ENCODE measurements around the gene SCRT2. TPM values are rescaled to one million over a fixed set of nuclear protein-coding genes. Genes with fewer than 3 reads are reported as not detected.

Gene SCRT2
- total RNA-seq, 1 experiment from 2014 or later = 0.20 TPM

- H3K27ac Mint-ChIP-seq = no peak overlapping the region; the same call in 1 of the 2 replicates
Observed at GRCh38 chr20:654417-654750, 21.2 kb downstream of the SCRT2 start.

DNA sequence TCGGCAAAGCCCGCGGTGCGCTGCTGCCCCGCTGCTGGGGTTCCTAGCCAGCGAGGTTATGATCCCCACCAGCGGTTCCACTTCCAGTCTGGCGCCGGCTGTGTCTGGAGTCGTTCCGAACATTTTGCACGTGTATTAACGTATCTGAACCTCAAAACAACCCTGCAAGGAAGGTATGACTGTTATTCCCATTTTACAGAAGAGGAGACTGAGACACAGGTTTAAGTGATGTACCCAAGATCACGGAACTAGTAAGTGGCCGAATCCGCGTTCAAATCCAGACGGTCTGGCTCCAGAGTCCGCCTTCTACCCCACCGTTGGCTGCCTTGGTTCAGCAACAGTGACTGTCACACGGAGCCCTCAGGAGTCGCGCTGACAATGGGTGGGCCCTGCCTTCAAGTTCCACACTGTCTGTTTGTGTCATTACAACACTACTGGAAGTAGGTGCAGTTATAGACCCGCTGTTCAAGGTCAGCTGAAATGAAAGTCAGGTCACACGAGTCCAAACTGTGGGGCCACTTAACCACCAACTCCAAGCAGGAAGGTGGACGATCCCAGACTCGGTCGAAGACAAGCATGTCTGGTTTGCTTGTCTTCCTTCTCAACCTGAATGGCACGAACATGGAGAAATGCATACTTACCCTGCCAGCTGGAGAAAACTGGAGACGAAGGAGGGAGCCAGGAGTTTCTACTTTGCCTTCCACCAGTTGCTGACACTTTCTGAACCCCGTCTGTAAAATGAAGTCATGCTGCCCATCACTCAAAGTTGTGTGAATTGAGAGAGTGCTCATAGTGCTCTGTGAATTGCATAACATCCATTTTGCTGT lies 21.8 kb downstream of the SCRT2 start:
- Mint-ChIP-seq H3K9me3 (no peaks in the 10 kb centered on the region), H3K4me1 (peaks cover 56% of the 10 kb centered on the region), H3K27ac (peak overlapping the region; percentile 54; the same call in 1 of the 2 replicates), H3K4me3 (peak overlapping the region; percentile 73), H3K36me3 (peaks cover 14% of the 10 kb centered on the region), H3K27me3 (ENCODE audit: low read depth) (peaks cover 6% of the 10 kb centered on the region)
- DNase-seq (ENCODE audit: low spot score) (no peak), ATAC-seq (no peak)
- ChIA-PET POLR2A (no interaction called here), CTCF (interaction anchor here (2.0 kb wide), 1 partner anchor 13 kb away, joined by 8 read pairs; no protein-coding TSS in a partner anchor)
- peak; percentile 38; the same call in 1 of the 2 replicates for TF ChIP-seq GABPB1 (CRISPR knock-in tag; IDR thresholded peaks at IDR 0.05)
- TF ChIP-seq CREM (CRISPR knock-in tag; IDR thresholded peaks at IDR 0.05) = no peak; the same call in 1 of the 2 replicates
- TF ChIP-seq NFE2L1 (CRISPR knock-in tag; IDR thresholded peaks at IDR 0.05) = no peak
- TF ChIP-seq ZNF671 (CRISPR knock-in tag; IDR thresholded peaks at IDR 0.05) = no peak
- peak; percentile 97 for TF ChIP-seq GTF2I (CRISPR knock-in tag; conservative IDR thresholded peaks at IDR 0.05)

More at GRCh38 chr20:654417-654750, 21.2 kb downstream of the SCRT2 start:
- TF ChIP-seq, protein P1, sequence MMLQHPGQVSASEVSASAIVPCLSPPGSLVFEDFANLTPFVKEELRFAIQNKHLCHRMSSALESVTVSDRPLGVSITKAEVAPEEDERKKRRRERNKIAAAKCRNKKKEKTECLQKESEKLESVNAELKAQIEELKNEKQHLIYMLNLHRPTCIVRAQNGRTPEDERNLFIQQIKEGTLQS (CRISPR knock-in tag; conservative IDR thresholded peaks at IDR 0.05) = no peak
- TF ChIP-seq ZNF219 (CRISPR knock-in tag; IDR thresholded peaks at IDR 0.05; ENCODE audit: borderline replicate concordance) (no peak), E2F4 (CRISPR knock-in tag; IDR thresholded peaks at IDR 0.05; ENCODE audit: borderline replicate concordance, low read depth) (no peak), ETV6 (CRISPR knock-in tag; IDR thresholded peaks at IDR 0.05) (no peak), USF2 (CRISPR knock-in tag; IDR thresholded peaks at IDR 0.05) (no peak)
- TF ChIP-seq, protein P2, sequence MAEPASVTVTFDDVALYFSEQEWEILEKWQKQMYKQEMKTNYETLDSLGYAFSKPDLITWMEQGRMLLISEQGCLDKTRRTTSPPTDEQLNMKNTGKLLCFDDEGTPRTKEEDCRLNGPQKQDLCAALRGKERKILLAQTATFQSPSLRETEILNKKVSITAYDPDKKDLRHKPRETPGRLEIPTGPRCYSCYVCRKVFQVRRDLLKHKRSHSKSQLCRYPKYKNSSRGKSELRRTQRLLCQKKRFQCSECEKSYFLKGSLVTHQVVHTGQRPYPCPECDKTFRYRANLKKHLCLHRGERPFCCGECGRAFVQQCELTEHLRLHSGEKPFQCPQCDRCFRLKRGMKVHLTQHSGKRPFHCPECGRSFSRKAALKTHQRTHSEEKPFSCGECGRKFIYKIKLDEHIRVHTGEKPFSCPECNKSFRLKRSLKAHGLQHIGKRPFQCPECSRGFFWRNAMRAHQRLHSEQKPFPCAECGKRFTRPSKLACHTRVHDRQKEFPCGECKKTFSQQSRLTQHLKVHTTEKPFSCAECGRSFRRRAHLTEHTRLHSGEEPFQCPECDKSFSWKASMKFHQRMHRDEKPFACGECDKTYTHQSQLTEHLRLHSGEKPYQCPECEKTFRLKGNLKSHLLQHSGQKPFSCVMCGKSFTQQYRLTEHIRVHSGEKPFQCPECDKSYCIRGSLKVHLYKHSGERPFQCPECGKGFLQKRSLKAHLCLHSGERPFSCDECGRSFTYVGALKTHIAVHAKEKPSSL (CRISPR knock-in tag; conservative IDR thresholded peaks at IDR 0.05) = no peak
- no peak for DNase-seq (ENCODE audit: low spot score)
- Mint-ChIP-seq H3K4me1 (peaks cover 62% of the 10 kb centered on the region), H3K9me3 (no peaks in the 10 kb centered on the region), H3K27me3 (ENCODE audit: low read depth) (peaks cover 6% of the 10 kb centered on the region), H3K4me3 (peak overlapping the region; percentile 73), H3K36me3 (peaks cover 10% of the 10 kb centered on the region)
- POLR2A ChIA-PET = no interaction called here
- no peak for ATAC-seq
- CTCF ChIA-PET = interaction anchor here (1.6 to 2.0 kb wide), 2 partner anchors 9 to 13 kb away, joined by 7 to 8 read pairs; no protein-coding TSS in a partner anchor

DNA sequence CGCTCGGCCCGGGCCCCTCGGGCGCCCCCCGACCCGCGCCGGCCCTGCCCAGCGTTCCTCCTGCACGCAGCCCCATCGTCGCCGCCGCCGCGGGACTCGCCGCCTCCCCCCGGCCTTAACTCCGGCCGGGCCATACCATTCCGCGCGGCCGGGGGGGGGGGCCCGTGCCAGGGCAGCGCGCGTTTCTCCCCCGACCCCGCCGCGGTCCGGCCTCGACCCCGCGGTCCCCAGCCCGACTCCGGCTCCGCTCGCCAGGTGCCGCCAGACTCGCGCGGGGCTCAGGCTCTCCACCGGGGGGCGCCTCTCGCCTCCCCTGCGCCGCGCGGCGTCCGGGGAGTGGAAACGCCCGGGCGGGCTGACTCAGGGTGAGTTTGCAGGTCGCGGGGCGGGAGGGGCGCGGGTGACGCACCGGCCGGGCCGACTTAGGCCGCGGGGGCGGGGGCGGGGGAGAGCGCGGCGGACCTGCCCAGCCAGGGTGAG lies 22.5 kb downstream of the SCRT2 start, which contains the start of gene SRXN1:
Gene SRXN1, minus strand, starts transcription at position 91 of the 480 bp plus-strand sequence. Its CDS starts 15 bp downstream, at position 76.
- ATAC-seq (peak; percentile 81), DNase-seq (ENCODE audit: low spot score) (peak; percentile 87)
- Mint-ChIP-seq H3K4me1 (peaks cover 49% of the 10 kb centered on the region), H3K36me3 (peaks cover 21% of the 10 kb centered on the region), H3K9me3 (no peaks in the 10 kb centered on the region), H3K27me3 (ENCODE audit: low read depth) (peaks cover 6% of the 10 kb centered on the region), H3K27ac (peak within 1 kb of the TSS; percentile 54; the same call in 1 of the 2 replicates), H3K4me3 (peak within 1 kb of the TSS; percentile 73)
- ChIA-PET POLR2A (interaction anchor here (0.5 kb wide), 1 partner anchor 101 kb away, joined by 7 read pairs; no protein-coding TSS in a partner anchor), CTCF (interaction anchor here (2.8 kb wide), 1 partner anchor 13 kb away, joined by 27 read pairs; no protein-coding TSS in a partner anchor)
- TF ChIP-seq E2F4 (CRISPR knock-in tag; IDR thresholded peaks at IDR 0.05; ENCODE audit: borderline replicate concordance, low read depth) (peak; percentile 71; the same call in 1 of the 2 replicates), ZNF416 (CRISPR knock-in tag; IDR thresholded peaks at IDR 0.05) (no peak), MXD4 (CRISPR knock-in tag; IDR thresholded peaks at IDR 0.05; ENCODE audit: borderline replicate concordance) (no peak), FOXJ3 (CRISPR knock-in tag; IDR thresholded peaks at IDR 0.05; ENCODE audit: borderline replicate concordance) (no peak), ZMAT4 (CRISPR knock-in tag; IDR thresholded peaks at IDR 0.05) (no peak)
- TF ChIP-seq, protein P3, sequence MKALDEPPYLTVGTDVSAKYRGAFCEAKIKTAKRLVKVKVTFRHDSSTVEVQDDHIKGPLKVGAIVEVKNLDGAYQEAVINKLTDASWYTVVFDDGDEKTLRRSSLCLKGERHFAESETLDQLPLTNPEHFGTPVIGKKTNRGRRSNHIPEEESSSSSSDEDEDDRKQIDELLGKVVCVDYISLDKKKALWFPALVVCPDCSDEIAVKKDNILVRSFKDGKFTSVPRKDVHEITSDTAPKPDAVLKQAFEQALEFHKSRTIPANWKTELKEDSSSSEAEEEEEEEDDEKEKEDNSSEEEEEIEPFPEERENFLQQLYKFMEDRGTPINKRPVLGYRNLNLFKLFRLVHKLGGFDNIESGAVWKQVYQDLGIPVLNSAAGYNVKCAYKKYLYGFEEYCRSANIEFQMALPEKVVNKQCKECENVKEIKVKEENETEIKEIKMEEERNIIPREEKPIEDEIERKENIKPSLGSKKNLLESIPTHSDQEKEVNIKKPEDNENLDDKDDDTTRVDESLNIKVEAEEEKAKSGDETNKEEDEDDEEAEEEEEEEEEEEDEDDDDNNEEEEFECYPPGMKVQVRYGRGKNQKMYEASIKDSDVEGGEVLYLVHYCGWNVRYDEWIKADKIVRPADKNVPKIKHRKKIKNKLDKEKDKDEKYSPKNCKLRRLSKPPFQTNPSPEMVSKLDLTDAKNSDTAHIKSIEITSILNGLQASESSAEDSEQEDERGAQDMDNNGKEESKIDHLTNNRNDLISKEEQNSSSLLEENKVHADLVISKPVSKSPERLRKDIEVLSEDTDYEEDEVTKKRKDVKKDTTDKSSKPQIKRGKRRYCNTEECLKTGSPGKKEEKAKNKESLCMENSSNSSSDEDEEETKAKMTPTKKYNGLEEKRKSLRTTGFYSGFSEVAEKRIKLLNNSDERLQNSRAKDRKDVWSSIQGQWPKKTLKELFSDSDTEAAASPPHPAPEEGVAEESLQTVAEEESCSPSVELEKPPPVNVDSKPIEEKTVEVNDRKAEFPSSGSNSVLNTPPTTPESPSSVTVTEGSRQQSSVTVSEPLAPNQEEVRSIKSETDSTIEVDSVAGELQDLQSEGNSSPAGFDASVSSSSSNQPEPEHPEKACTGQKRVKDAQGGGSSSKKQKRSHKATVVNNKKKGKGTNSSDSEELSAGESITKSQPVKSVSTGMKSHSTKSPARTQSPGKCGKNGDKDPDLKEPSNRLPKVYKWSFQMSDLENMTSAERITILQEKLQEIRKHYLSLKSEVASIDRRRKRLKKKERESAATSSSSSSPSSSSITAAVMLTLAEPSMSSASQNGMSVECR (CRISPR knock-in tag; IDR thresholded peaks at IDR 0.05; ENCODE audit: borderline replicate concordance) = no peak
